Lung (tissue), 12 donors: ENCODE results near the gene CRYGB. TPM values are rescaled to one million over a fixed set of nuclear protein-coding genes. Genes with fewer than 3 reads are reported as not detected.

ENCODE experiments used
- ATAC-seq: fragments of 200-7000 bp; cut with Tn5 transposase; one replicate; pipeline ENCODE4 v1.9.1; 2020; ENCODE audit warnings: moderate number of reproducible peaks; ENCODE audit not compliant: insufficient read depth, low FRiP score
- DNase-seq, 3 donors: peaks; one replicate each; pipeline ENCODE4 v3.0.0-alpha.2; 2013 to 2017
- H3K27ac ChIP-seq, 2 donors: one replicate each; pipeline ENCODE4 v1.5.1; 2013; ENCODE audit warnings: mild to moderate bottlenecking in 2 of 2, moderate library complexity in 2 of 2, control low read depth in 1 of 2, inconsistent platforms in 1 of 2, low read depth in 1 of 2, low read length in 1 of 2
- H3K27me3 ChIP-seq, 3 donors: one replicate each; pipeline ENCODE4 v1.5.1; 2013; ENCODE audit warnings: low read length in 2 of 3; ENCODE audit not compliant: control insufficient read depth in 3 of 3, insufficient read depth in 3 of 3
- H3K36me3 ChIP-seq, 4 donors: one replicate each; pipeline ENCODE4 v1.5.1; 2013; ENCODE audit warnings: low read length in 4 of 4, mild to moderate bottlenecking in 1 of 4, moderate library complexity in 1 of 4; ENCODE audit not compliant: control insufficient read depth in 4 of 4, insufficient read depth in 4 of 4
- H3K4me1 ChIP-seq, 5 donors: one replicate each; pipeline ENCODE4 v1.5.1; 2013; ENCODE audit warnings: low read length in 5 of 5, mild to moderate bottlenecking in 2 of 5, moderate library complexity in 1 of 5; ENCODE audit not compliant: control insufficient read depth in 5 of 5, insufficient read depth in 5 of 5
- H3K4me3 ChIP-seq: one replicate; pipeline ENCODE4 v1.5.1; 2013; ENCODE audit warnings: mild to moderate bottlenecking, control low read depth, moderate library complexity
- H3K9ac ChIP-seq, 2 donors: one replicate each; pipeline ENCODE4 v1.5.1; 2013; ENCODE audit warnings: low read length in 2 of 2, control low read depth in 1 of 2; ENCODE audit not compliant: insufficient read depth in 1 of 2
- H3K9me3 ChIP-seq, 4 donors: one replicate each; pipeline ENCODE4 v1.5.1; 2013; ENCODE audit warnings: low read length in 3 of 4, mild to moderate bottlenecking in 1 of 4, moderate library complexity in 1 of 4; ENCODE audit not compliant: control insufficient read depth in 4 of 4, insufficient read depth in 3 of 4
- WGBS, 2 donors: extraction: QIAGEN DNeasy Blood & Tissue Kit; methylation state at CpG; one replicate each; pipeline ENCODE4 v1.1.7; 2013; 5-methylcytosine and 5-hydroxymethylcytosine counted together
- polyA plus RNA-seq, 2 donors: library from polyadenylated mRNA; stranded (reverse); fragments of 200-250 nt; gene quantifications; one replicate each; pipeline ENCODE4 v1.2.1, GENCODE V29; 2013
- total RNA-seq, 2 donors: library from RNA; depleted of rRNA in 1 of 2; stranded (reverse); fragments of >200 nt in 1 of 2; gene quantifications; one replicate each; pipeline ENCODE4 v1.2.1, GENCODE V29; 2014 to 2021
- TF ChIP-seq, protein P1 (sequence below): IDR thresholded peaks from 2 replicates; pipeline ENCODE4 v1.5.1; 2012; ENCODE audit warnings: mild to moderate bottlenecking; ENCODE audit errors: control extremely low read depth, extremely low read depth
- donor health status: control.
- donor health status: control.
- donor health status: Bipolar disorder and iron deficiency.
- donor health status: healthy.
- donor health status: DM: yes; HTN: yes; CAD: no.

CRYGB gene
- total and polyA plus RNA-seq, 4 donors, result not detected

DNA sequence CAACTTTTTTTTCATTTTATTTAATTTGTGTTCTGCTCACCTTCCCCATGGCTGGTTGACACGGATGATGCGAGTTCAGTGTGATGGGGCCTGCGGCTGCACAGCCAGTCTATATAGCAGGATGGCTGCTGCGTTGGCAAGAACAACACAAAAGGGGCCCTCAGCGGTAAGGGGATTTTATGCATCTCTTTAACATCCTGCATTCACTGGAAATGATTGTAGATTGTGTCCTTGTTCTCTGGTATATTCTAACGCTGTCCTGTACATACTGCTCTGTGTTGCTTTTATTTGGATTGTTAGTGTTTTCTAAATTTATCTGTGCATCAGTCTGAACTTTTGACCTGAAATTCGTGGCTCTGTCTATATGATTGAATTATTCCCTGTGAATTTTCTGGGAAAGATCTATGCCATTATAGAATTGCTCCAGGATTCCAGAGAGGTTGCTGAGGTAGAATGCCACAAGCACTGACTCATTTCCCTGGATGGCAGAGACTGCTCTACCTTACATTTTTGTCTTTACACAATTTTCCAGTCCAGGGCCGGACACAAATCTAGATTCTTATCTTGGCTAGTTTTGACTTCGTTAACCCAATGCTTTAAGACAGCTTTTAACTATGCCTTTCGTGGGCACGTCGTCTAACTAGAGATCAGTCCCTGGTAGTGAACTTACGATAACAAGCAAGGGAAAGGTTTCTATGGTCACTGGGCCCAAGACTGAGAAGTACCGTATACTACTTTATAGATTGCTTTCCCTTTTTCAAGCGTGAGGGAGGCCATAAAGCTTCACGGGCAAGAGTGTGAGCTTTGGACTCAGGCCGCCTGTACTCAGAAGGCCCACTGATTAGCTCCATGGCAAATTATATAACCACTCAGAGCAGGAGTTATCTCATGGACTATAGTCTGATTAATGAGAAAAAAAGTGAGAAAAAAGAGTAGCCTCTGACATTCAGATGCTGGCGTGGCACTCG is 15.9 kb downstream of the CRYGB start, which contains the start of gene CRYGC:
CRYGC (minus strand) TSS at position 85 of the 968 bp plus-strand sequence; CDS start at position 49, 36 bp downstream.
- no peak within 1 kb of the TSS for H3K27ac ChIP-seq
- peaks cover 0 to 4% (median 0%) of the 10 kb centered on the region in 3 donors for H3K27me3 ChIP-seq
- H3K9me3 ChIP-seq, result no peaks in the 10 kb centered on the region
- no peaks in the 10 kb centered on the region for H3K36me3 ChIP-seq
- no peak within 1 kb of the TSS for H3K4me3 ChIP-seq
- no peak within 1 kb of the TSS for H3K9ac ChIP-seq
- ATAC-seq (no peak), DNase-seq (no peak)
- H3K4me1 ChIP-seq, result no peaks in the 10 kb centered on the region
- WGBS, 2 donors, result 76 to 83% methylated on average over 19 of the region's 19 CpGs
- TF ChIP-seq, protein P1, sequence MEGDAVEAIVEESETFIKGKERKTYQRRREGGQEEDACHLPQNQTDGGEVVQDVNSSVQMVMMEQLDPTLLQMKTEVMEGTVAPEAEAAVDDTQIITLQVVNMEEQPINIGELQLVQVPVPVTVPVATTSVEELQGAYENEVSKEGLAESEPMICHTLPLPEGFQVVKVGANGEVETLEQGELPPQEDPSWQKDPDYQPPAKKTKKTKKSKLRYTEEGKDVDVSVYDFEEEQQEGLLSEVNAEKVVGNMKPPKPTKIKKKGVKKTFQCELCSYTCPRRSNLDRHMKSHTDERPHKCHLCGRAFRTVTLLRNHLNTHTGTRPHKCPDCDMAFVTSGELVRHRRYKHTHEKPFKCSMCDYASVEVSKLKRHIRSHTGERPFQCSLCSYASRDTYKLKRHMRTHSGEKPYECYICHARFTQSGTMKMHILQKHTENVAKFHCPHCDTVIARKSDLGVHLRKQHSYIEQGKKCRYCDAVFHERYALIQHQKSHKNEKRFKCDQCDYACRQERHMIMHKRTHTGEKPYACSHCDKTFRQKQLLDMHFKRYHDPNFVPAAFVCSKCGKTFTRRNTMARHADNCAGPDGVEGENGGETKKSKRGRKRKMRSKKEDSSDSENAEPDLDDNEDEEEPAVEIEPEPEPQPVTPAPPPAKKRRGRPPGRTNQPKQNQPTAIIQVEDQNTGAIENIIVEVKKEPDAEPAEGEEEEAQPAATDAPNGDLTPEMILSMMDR, result no peak

DNA sequence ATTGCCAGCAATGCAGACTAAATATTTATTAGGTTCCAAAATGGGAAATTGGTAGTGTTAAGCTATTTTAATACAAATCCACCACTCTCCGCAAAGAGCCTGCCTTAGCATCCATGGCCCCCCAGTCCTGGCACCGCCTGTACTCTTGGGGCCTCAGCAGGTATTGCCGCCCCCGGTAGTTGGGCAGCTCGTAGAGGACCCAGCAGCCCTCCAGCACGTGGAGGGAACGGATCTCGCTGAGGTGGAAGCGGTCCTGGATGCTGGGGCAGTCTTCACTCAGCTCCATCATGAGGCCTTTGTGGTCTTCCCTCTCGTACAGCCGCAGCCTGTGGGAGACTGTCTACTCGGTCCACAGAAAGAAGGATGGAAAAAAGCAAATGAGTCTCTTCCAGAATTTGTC is 17.8 kb downstream of the CRYGB start:
- Histone ChIP-seq H3K27ac (no peak overlapping the region), H3K9ac (no peak overlapping the region), H3K4me1 (peaks cover 0 to 5% (median 0%) of the 10 kb centered on the region in 5 donors), H3K9me3 (peaks cover 0 to 2% (median 0%) of the 10 kb centered on the region in 4 donors), H3K4me3 (no peak overlapping the region), H3K27me3 (peaks cover 0 to 11% (median 7%) of the 10 kb centered on the region in 3 donors), H3K36me3 (no peaks in the 10 kb centered on the region)
- DNase-seq (no peak), ATAC-seq (no peak)
- TF ChIP-seq, protein P1, result no peak
- 93 to 97% methylated on average over 12 of the region's 12 CpGs for WGBS, 2 donors

DNA sequence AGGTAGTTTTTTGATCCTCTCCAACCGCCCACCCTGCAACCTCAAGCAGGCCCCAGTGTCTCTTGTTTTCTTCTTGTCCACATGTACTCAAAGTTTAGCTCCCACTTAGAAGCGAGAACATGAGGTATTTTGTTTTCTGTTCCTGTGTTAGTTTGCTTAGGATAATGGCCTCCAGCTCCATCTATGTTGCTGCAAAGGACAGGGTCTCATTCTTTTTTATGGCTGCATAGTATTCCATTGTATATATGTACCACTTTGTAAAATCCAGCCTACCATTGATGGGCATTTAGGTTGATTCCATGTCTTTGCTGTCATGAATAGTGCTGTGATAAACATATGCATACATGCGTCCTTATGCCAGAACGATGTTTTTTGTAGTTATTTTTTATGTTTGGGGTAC is 18.9 kb downstream of the CRYGB start:
- Histone ChIP-seq H3K36me3 (no peaks in the 10 kb centered on the region), H3K27me3 (peaks cover 0 to 11% (median 7%) of the 10 kb centered on the region in 3 donors), H3K4me1 (peaks cover 0 to 5% (median 0%) of the 10 kb centered on the region in 5 donors), H3K9ac (no peak overlapping the region), H3K4me3 (no peak overlapping the region), H3K27ac (no peak overlapping the region), H3K9me3 (peaks cover 0 to 2% (median 0%) of the 10 kb centered on the region in 4 donors)
- DNase-seq (no peak), ATAC-seq (no peak)
- WGBS, 2 donors, result 92 to 94% methylated on average over 4 of the region's 4 CpGs
- TF ChIP-seq, protein P1, result no peak
